Activated CD4-positive, CD25-positive, alpha-beta regulatory T cell treated with anti-CD3 and anti-CD28 coated beads, Interleukin-2, amount 50 U/mL, for 72 hours (primary cell): ENCODE data around the gene CCDC32.

Experiments
- DNase-seq: peaks from one replicate; pipeline ENCODE4 v3.0.0; 2021

Gene CCDC32

DNA sequence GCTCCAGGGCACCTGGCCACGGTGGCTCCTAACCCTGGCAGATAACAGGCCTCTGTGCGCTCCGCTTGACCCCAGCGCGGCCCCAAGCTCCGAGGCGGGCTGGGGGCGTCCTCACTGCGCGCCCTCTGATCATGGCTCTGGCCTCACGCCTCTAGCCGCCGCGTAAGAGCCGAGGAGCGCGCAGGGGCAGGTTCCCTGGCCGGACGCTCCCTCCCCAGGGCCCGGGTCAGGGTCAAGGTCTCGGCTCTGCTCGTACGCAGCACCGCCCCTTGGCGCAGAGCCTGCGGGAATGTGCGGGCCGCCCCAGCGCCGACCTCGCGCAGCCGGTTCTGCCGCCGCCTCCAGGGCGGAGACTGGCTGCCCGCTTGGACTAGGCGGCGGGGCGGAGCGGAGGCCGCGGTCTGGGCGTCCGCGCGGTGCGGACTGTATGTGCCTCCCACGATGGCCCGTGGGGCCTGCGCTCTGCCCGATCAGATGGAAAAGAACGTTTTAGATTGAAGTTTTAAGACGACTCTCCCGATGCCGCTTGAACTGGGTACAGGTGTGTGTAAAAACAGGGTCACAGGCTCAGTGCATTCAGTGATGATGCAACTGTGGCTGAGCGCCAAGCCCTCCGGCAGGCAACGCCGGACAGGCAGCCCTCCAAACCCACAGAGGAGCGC is 53.2 kb downstream of the CCDC32 start:
- DNase-seq, result peak; percentile 36

DNA sequence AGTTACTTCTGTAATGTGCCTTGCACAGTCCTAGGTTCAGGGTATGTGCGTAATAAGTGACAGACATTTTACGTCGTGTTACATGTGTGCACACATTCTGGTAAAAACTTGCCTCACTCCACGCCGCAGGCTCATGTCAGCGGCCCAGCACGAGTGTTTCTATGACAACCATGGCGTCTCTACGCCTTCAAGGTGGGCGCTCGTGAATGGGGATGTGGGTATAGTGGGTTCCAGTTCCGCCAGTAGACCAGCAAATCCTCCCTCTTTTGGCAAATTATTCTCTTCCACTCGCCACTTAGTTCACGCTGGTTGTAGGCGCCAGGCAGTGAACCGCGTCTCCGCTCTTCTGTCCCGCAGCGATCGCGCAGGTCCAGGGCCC is 53.8 kb downstream of the CCDC32 start:
- DNase-seq, result no peak

DNA sequence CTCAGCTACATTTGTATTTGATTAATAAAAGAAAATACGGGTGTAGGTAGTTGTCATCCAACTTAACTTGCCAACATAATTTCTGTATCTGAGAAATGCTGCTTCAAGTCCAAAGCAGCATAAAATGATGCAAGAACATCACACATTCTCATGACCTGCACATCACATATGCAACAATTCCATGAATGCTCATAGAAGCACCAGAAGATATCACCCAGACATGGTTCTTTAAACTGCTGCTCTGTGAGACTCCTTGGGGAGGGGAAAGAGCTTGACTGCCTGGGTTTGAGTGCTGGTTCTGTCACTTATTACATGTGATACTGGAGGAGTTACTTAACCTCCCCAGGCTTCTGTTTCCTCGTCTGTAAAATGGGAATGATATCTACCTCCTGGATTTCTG is 54.6 kb downstream of the CCDC32 start:
- no peak for DNase-seq

DNA sequence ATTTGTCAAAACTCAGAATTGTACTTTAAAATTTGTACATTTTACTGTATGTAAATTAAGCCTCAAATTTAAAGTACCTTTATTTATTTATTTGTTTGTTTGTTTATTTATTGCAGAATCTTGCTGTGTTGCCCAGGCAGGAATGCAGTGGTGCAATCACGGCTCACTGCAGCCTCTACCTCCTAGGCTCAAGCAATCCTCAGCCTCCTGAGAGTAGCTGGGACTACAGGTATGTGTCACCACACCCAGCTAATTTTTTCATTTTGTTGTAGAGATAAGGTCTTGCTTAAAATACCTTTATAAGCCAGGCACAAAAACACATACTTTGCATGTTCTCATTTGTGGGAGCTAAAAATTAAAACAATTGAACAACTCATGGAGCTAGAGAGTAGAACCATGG is 56.6 kb downstream of the CCDC32 start:
- no peak for DNase-seq

DNA sequence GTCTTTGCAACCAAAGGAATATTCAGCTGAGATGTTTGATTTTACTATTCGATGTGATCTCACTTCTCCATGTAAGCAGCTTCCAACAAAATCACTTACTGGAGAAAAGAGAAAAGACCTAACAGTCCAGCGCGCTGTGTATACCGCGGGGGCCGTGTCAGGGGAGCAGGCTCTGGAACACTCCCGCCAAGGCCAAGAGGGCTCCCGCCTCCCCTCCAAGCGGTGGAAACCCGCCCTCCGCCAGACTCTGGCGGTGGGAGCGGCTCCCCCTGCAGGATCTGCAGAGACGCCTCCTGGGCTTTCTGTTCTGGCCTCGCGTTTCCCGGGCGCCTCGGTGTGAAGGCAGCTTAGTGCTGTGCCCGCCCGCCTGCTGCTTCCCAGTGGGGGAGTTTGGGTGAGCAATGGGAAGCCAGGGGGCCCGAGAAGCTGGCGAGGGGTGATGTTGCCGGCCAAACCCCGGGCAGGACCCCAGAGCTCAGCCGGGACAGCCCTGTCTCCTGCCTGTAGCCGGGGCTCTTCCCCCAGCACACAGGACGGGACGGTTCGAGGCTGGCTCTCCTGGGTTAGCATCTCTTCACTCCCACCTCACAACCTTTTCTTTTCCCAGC is 57.8 kb downstream of the CCDC32 start:
- peak; percentile 47 for DNase-seq
